Omental fat pad (tissue), 4 donors: Measurements from ENCODE around the gene ST6GALNAC6. TPM values are rescaled to one million over a fixed set of nuclear protein-coding genes. Genes with fewer than 3 reads are reported as not detected.

ENCODE experiments used
- ATAC-seq: fragments of 150-250 bp; one replicate; pipeline ENCODE4 v1.9.1; 2016; ENCODE audit warnings: mild to moderate bottlenecking, moderate library complexity; ENCODE audit not compliant: low FRiP score
- DNase-seq: peaks from one replicate; pipeline ENCODE4 v3.0.0-alpha.2; 2019; ENCODE audit warnings: low spot score
- CTCF ChIP-seq, 3 donors: fragments of 450-650 bp; IDR thresholded peaks; one replicate each; pipeline ENCODE4 v1.5.1; 2016 to 2017; ENCODE audit warnings: antibody characterized with exemption in 3 of 3, mild to moderate bottlenecking in 3 of 3, moderate library complexity in 2 of 3
- total RNA-seq, 4 donors: library from RNA; depleted of rRNA; stranded (reverse); fragments of >200 nt; gene quantifications; one replicate each; pipeline ENCODE4 v1.1.0, GENCODE V29; 2016

The ST6GALNAC6 gene
- total RNA-seq, 4 donors from 2014 or later = 138 to 213 (median 155) TPM

- ATAC-seq (no peak), DNase-seq (no peak)
- no peak for TF ChIP-seq CTCF (IDR thresholded peaks at IDR 0.05)
These were observed 16.7 kb upstream of the ST6GALNAC6 start for GRCh38 chr9:127915801-127916719.

GRCh38 chr9:127915325-127915752, 15.9 kb upstream of the ST6GALNAC6 start:
- ATAC-seq (no peak), DNase-seq (no peak)
- TF ChIP-seq CTCF (IDR thresholded peaks at IDR 0.05) = no peak

GRCh38 chr9:127913682-127914081, 14.3 kb upstream of the ST6GALNAC6 start:
- DNase-seq = no peak
- TF ChIP-seq CTCF (IDR thresholded peaks at IDR 0.05) = no peak
- ATAC-seq = no peak

GRCh38 chr9:127912882-127913281, 13.5 kb upstream of the ST6GALNAC6 start:
- DNase-seq (no peak), ATAC-seq (no peak)
- TF ChIP-seq CTCF (IDR thresholded peaks at IDR 0.05) = no peak

- no peak for TF ChIP-seq CTCF (IDR thresholded peaks at IDR 0.05)
- DNase-seq (no peak), ATAC-seq (no peak)
These were observed 12.9 kb upstream of the ST6GALNAC6 start for GRCh38 chr9:127912296-127912695.

- no peak for DNase-seq
- no peak for TF ChIP-seq CTCF (IDR thresholded peaks at IDR 0.05)
- no peak for ATAC-seq
These were observed 11.3 kb upstream of the ST6GALNAC6 start for GRCh38 chr9:127910613-127911205.
